Measurements from ENCODE around the gene DLL4. TPM values are rescaled to one million over a fixed set of nuclear protein-coding genes. Genes with fewer than 3 reads are reported as not detected.

The DLL4 gene
- total and polyA plus RNA-seq, 10 of the 15 experiments (the other 5 are each of a cell fraction or from before 2014, with no cell fraction given), result 0.04 to 0.16 (median 0.09) TPM; not detected in 6

GRCh38 chr15:40937762-40938535, 8.8 kb downstream of the DLL4 start:
- SMC1A ChIA-PET (ENCODE audit: uncharacterized antibody, unreplicated experiment), result interaction anchor here (0.6 to 1.0 kb wide), 2 partner anchors 66 to 79 kb away, joined by 3 read pairs; no protein-coding TSS in a partner anchor

More at GRCh38 chr15:40937762-40938535, 8.8 kb downstream of the DLL4 start:
- Histone ChIP-seq H3K79me2 (ENCODE audit: control insufficient read depth, insufficient read depth, low read length) (no peaks in the 10 kb centered on the region), H3K9ac (ENCODE audit: control insufficient read depth, insufficient read depth, low read length) (no peak overlapping the region), H4K20me1 (ENCODE audit: control insufficient read depth, insufficient read depth) (no peaks in the 10 kb centered on the region), H3K27ac (ENCODE audit: control insufficient read depth, insufficient read depth) (no peak overlapping the region), H3K4me3 (no peak overlapping the region), H3K4me2 (ENCODE audit: control insufficient read depth, insufficient read depth) (no peak overlapping the region), H3K9me3 (replicated peaks; ENCODE audit: control insufficient read depth, insufficient read depth, low read length) (no peaks in the 10 kb centered on the region), H3K27me3 (replicated peaks in 1 of 2; ENCODE audit: control insufficient read depth in 2 of 2, insufficient read depth in 2 of 2, low read length in 1 of 2) (no peaks in the 10 kb centered on the region), H3K36me3 (ENCODE audit: control insufficient read depth in 2 of 2, insufficient read depth in 2 of 2, low read length in 1 of 2) (no peaks in the 10 kb centered on the region), H3K4me1 (ENCODE audit: control insufficient read depth, insufficient read depth, low read length) (peaks cover 23% of the 10 kb centered on the region), H2AFZ (ENCODE audit: control insufficient read depth, low read depth, low read length) (no peak overlapping the region)
- POLR2A ChIA-PET, result interaction anchor here (0.6 kb wide), 1 partner anchor 160 kb away, joined by 3 read pairs; no protein-coding TSS in a partner anchor
- in situ Hi-C loops (cut with MboI) (no loop called here), intact Hi-C loops (cut with micrococcal nuclease; ENCODE audit: unreplicated experiment) (no loop called here)
- CTCF ChIA-PET, result interaction anchor here (5.2 kb wide), 1 partner anchor 86 kb away, joined by 43 read pairs; no protein-coding TSS in a partner anchor
- no peak for TF ChIP-seq IKZF2 (IDR thresholded peaks at IDR 0.05)
- TF ChIP-seq, protein P1, sequence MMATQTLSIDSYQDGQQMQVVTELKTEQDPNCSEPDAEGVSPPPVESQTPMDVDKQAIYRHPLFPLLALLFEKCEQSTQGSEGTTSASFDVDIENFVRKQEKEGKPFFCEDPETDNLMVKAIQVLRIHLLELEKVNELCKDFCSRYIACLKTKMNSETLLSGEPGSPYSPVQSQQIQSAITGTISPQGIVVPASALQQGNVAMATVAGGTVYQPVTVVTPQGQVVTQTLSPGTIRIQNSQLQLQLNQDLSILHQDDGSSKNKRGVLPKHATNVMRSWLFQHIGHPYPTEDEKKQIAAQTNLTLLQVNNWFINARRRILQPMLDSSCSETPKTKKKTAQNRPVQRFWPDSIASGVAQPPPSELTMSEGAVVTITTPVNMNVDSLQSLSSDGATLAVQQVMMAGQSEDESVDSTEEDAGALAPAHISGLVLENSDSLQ (IDR thresholded peaks at IDR 0.05), result peak; percentile 15; the same call in 1 of the 2 replicates
- TF ChIP-seq, protein P2, sequence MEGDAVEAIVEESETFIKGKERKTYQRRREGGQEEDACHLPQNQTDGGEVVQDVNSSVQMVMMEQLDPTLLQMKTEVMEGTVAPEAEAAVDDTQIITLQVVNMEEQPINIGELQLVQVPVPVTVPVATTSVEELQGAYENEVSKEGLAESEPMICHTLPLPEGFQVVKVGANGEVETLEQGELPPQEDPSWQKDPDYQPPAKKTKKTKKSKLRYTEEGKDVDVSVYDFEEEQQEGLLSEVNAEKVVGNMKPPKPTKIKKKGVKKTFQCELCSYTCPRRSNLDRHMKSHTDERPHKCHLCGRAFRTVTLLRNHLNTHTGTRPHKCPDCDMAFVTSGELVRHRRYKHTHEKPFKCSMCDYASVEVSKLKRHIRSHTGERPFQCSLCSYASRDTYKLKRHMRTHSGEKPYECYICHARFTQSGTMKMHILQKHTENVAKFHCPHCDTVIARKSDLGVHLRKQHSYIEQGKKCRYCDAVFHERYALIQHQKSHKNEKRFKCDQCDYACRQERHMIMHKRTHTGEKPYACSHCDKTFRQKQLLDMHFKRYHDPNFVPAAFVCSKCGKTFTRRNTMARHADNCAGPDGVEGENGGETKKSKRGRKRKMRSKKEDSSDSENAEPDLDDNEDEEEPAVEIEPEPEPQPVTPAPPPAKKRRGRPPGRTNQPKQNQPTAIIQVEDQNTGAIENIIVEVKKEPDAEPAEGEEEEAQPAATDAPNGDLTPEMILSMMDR (IDR thresholded peaks at IDR 0.05 in 2 of 3, conservative IDR thresholded peaks at IDR 0.05 in 1 of 3; ENCODE audit: control insufficient read depth in 2 of 3, extremely low read depth in 1 of 3, insufficient read depth in 1 of 3, low read depth in 3 of 3, low read length in 3 of 3), result peak in 2 of 3 experiments; percentile 26 to 38; a peak in 3 of 6 replicates
- BruUV-seq (replicated peaks), result no TSS peak
- DNase-seq (ENCODE audit: low read depth, low spot score) (no peak), FAIRE-seq (no peak), ATAC-seq (no peak)
- WGBS (ENCODE audit: insufficient coverage, insufficient replicate concordance, low lambda C conversion rate, missing lambda C conversion rate), result 65% methylated on average over 19 of the region's 19 CpGs
- RAD21 ChIA-PET (ENCODE audit: unreplicated experiment), result no interaction called here

Data from GM12878 (cell line).